Mesendoderm (in vitro differentiated cells): ENCODE data around the gene BBS7. TPM values are rescaled to one million over a fixed set of nuclear protein-coding genes. Genes with fewer than 3 reads are reported as not detected.

ENCODE experiments used
- DNase-seq: peaks from one replicate; pipeline ENCODE4 v3.0.0; 2013
- H2AK5ac ChIP-seq: 2 replicates; pipeline ENCODE4 v1.6.1; 2013; ENCODE audit warnings: low read length, inconsistent platforms
- H2BK120ac ChIP-seq: 2 replicates; pipeline ENCODE4 v1.6.1; 2013; ENCODE audit warnings: low read depth, mild to moderate bottlenecking, low read length, moderate library complexity, mixed read lengths
- H2BK15ac ChIP-seq: replicated peaks from 2 replicates; pipeline ENCODE4 v1.6.1; 2013; ENCODE audit warnings: low read depth, mild to moderate bottlenecking, moderate library complexity
- H2BK5ac ChIP-seq: 2 replicates; pipeline ENCODE4 v1.6.1; 2013; ENCODE audit warnings: low read length, inconsistent platforms
- H3K18ac ChIP-seq: 2 replicates; pipeline ENCODE4 v1.6.1; 2013; ENCODE audit warnings: mild to moderate bottlenecking, low read length, mixed read lengths
- H3K23ac ChIP-seq: one replicate; pipeline ENCODE4 v1.6.1; 2013; ENCODE audit warnings: low read length
- H3K27ac ChIP-seq: 2 replicates; pipeline ENCODE4 v1.5.1; 2013; ENCODE audit warnings: low read depth, mild to moderate bottlenecking, inconsistent platforms, low read length, moderate library complexity
- H3K27me3 ChIP-seq: 2 replicates; pipeline ENCODE4 v1.6.1; 2013; ENCODE audit warnings: low read length, control low read depth, mild to moderate bottlenecking, inconsistent platforms; ENCODE audit not compliant: insufficient read depth, poor library complexity
- H3K36me3 ChIP-seq: 2 replicates; pipeline ENCODE4 v1.6.1; 2013; ENCODE audit warnings: low read length, inconsistent platforms; ENCODE audit not compliant: control insufficient read depth, insufficient read depth
- H3K4ac ChIP-seq: one replicate; pipeline ENCODE4 v1.6.1; 2013; ENCODE audit warnings: low read depth, mild to moderate bottlenecking, low read length, moderate library complexity
- H3K4me1 ChIP-seq: 2 replicates; pipeline ENCODE4 v1.6.1; 2013; ENCODE audit warnings: low read depth, low read length, inconsistent platforms; ENCODE audit not compliant: control insufficient read depth
- H3K4me2 ChIP-seq: 2 replicates; pipeline ENCODE4 v1.6.1; 2013; ENCODE audit warnings: low read length
- H3K4me3 ChIP-seq: 2 replicates; pipeline ENCODE4 v1.5.1; 2013; ENCODE audit warnings: mild to moderate bottlenecking, low read length
- H3K56ac ChIP-seq: one replicate; pipeline ENCODE4 v1.6.1; 2013; ENCODE audit warnings: low read length
- H3K79me1 ChIP-seq: 2 replicates; pipeline ENCODE4 v1.6.1; 2013; ENCODE audit warnings: low read length, inconsistent platforms
- H3K79me2 ChIP-seq: 2 replicates; pipeline ENCODE4 v1.6.1; 2013; ENCODE audit warnings: mild to moderate bottlenecking, low read length; ENCODE audit not compliant: control insufficient read depth, insufficient read depth
- H3K9ac ChIP-seq: 2 replicates; pipeline ENCODE4 v1.6.1; 2013; ENCODE audit warnings: low read length, inconsistent platforms
- H4K5ac ChIP-seq: one replicate; pipeline ENCODE4 v1.6.1; 2013; ENCODE audit warnings: low read length
- H4K8ac ChIP-seq: one replicate; pipeline ENCODE4 v1.6.1; 2013; ENCODE audit warnings: low read depth, mild to moderate bottlenecking, control low read depth, low read length, moderate library complexity
- WGBS: extraction: QIAGEN DNeasy Blood & Tissue Kit; methylation state at CpG from one replicate; pipeline ENCODE4 v1.1.7; 2013; ENCODE audit warnings: low lambda C conversion rate, missing lambda C conversion rate; ENCODE audit not compliant: insufficient coverage; ENCODE audit errors: extremely low coverage; 5-methylcytosine and 5-hydroxymethylcytosine counted together
- polyA plus RNA-seq, 2 experiments: library from polyadenylated mRNA; stranded (reverse); fragments of 200-250 nt; gene quantifications; one replicate each; pipeline ENCODE4 v1.2.3, GENCODE V29; 2013

The BBS7 gene
- polyA plus RNA-seq (2013, experiment 1 of 2) = 25.6 TPM
- polyA plus RNA-seq (2013, experiment 2 of 2) = 27.0 TPM

GRCh38 chr4:121869841-121870822, at the start of gene BBS7:
BBS7 (minus strand) TSS chr4:121870474; CDS start chr4:121870313, 161 bp downstream.
- Histone ChIP-seq H4K5ac (no peak within 1 kb of the TSS), H3K36me3 (no peaks in the 10 kb centered on the region), H3K9ac (peak within 1 kb of the TSS; percentile 94), H3K56ac (peak within 1 kb of the TSS; percentile 97), H3K23ac (no peak within 1 kb of the TSS), H2BK15ac (no peak within 1 kb of the TSS), H2BK5ac (no peak within 1 kb of the TSS), H4K8ac (no peak within 1 kb of the TSS), H3K27ac (peak within 1 kb of the TSS; percentile 2), H3K4ac (no peak within 1 kb of the TSS), H2BK120ac (no peak within 1 kb of the TSS), H3K79me2 (no peaks in the 10 kb centered on the region), H3K18ac (no peak within 1 kb of the TSS), H3K4me1 (no peaks in the 10 kb centered on the region), H3K27me3 (no peaks in the 10 kb centered on the region), H3K4me2 (peak within 1 kb of the TSS; percentile 55), H2AK5ac (no peak within 1 kb of the TSS), H3K4me3 (peak within 1 kb of the TSS; percentile 91), H3K79me1 (no peaks in the 10 kb centered on the region)
- DNase-seq = peak; percentile 99
- WGBS = no CpG with 5 or more reads among the region's 58 CpGs

- no peak overlapping the region for H3K18ac ChIP-seq
- H2BK5ac ChIP-seq = no peak overlapping the region
These were observed 43.4 kb upstream of the BBS7 start for GRCh38 chr4:121913667-121914066.

GRCh38 chr4:121908346-121908745, 38.1 kb upstream of the BBS7 start:
- H3K9ac ChIP-seq = no peak overlapping the region
- H2AK5ac ChIP-seq = no peak overlapping the region
- H3K79me1 ChIP-seq = no peaks in the 10 kb centered on the region
- no peak overlapping the region for H2BK120ac ChIP-seq
- H3K27ac ChIP-seq = no peak overlapping the region
- H2BK15ac ChIP-seq = no peak overlapping the region
- H3K4me3 ChIP-seq = no peak overlapping the region
- H2BK5ac ChIP-seq = no peak overlapping the region
- no CpG with 5 or more reads among the region's 1 CpG for WGBS
- DNase-seq = no peak
- H3K27me3 ChIP-seq = no peaks in the 10 kb centered on the region
- H3K4ac ChIP-seq = no peak overlapping the region
- H3K23ac ChIP-seq = no peak overlapping the region
- H3K4me1 ChIP-seq = no peaks in the 10 kb centered on the region
- H4K5ac ChIP-seq = no peak overlapping the region
- no peak overlapping the region for H3K18ac ChIP-seq
- no peaks in the 10 kb centered on the region for H3K36me3 ChIP-seq
- H3K79me2 ChIP-seq = no peaks in the 10 kb centered on the region
- no peak overlapping the region for H4K8ac ChIP-seq
- no peak overlapping the region for H3K4me2 ChIP-seq
- no peak overlapping the region for H3K56ac ChIP-seq

More at GRCh38 chr4:121913667-121914066, 43.4 kb upstream of the BBS7 start:
- Histone ChIP-seq H3K23ac (no peak overlapping the region), H3K4me1 (no peaks in the 10 kb centered on the region), H2BK15ac (no peak overlapping the region), H2AK5ac (no peak overlapping the region), H3K56ac (no peak overlapping the region), H3K4me2 (no peak overlapping the region), H4K8ac (no peak overlapping the region), H4K5ac (no peak overlapping the region), H3K27ac (no peak overlapping the region), H3K4ac (no peak overlapping the region), H3K79me1 (no peaks in the 10 kb centered on the region), H3K79me2 (no peaks in the 10 kb centered on the region), H2BK120ac (no peak overlapping the region), H3K9ac (no peak overlapping the region), H3K27me3 (no peaks in the 10 kb centered on the region), H3K36me3 (no peaks in the 10 kb centered on the region), H3K4me3 (no peak overlapping the region)
- WGBS = no CpG with 5 or more reads among the region's 2 CpGs
- DNase-seq = no peak

GRCh38 chr4:121900132-121900983, 30.1 kb upstream of the BBS7 start:
- Histone ChIP-seq H2BK5ac (no peak overlapping the region), H4K5ac (no peak overlapping the region), H3K23ac (no peak overlapping the region), H3K27ac (no peak overlapping the region), H2BK120ac (no peak overlapping the region), H4K8ac (no peak overlapping the region), H3K4me2 (no peak overlapping the region), H2AK5ac (no peak overlapping the region), H3K27me3 (no peaks in the 10 kb centered on the region), H3K4me1 (no peaks in the 10 kb centered on the region), H3K56ac (no peak overlapping the region), H3K9ac (no peak overlapping the region), H3K79me2 (no peaks in the 10 kb centered on the region), H3K4ac (no peak overlapping the region), H3K18ac (no peak overlapping the region), H3K36me3 (no peaks in the 10 kb centered on the region), H3K4me3 (no peak overlapping the region), H2BK15ac (no peak overlapping the region), H3K79me1 (no peaks in the 10 kb centered on the region)
- peak; percentile 90 for DNase-seq
- no CpG with 5 or more reads among the region's 4 CpGs for WGBS

GRCh38 chr4:121898150-121898549, 27.9 kb upstream of the BBS7 start:
- H3K79me2 ChIP-seq = no peaks in the 10 kb centered on the region
- H3K56ac ChIP-seq = no peak overlapping the region
- H3K18ac ChIP-seq = no peak overlapping the region
- H3K36me3 ChIP-seq = no peaks in the 10 kb centered on the region
- no peak overlapping the region for H3K4me2 ChIP-seq
- no peak overlapping the region for H3K4me3 ChIP-seq
- no peak overlapping the region for H4K5ac ChIP-seq
- no CpG with 5 or more reads among the region's 6 CpGs for WGBS
- H3K79me1 ChIP-seq = no peaks in the 10 kb centered on the region
- H3K27ac ChIP-seq = no peak overlapping the region
- H3K27me3 ChIP-seq = no peaks in the 10 kb centered on the region
- DNase-seq = peak; percentile 11
- H3K4ac ChIP-seq = no peak overlapping the region
- H3K4me1 ChIP-seq = no peaks in the 10 kb centered on the region
- H3K23ac ChIP-seq = no peak overlapping the region
- no peak overlapping the region for H4K8ac ChIP-seq
- no peak overlapping the region for H2BK120ac ChIP-seq
- H2AK5ac ChIP-seq = no peak overlapping the region
- H2BK15ac ChIP-seq = no peak overlapping the region
- H3K9ac ChIP-seq = no peak overlapping the region
- no peak overlapping the region for H2BK5ac ChIP-seq
